HG02798 (cell line): Measurements from ENCODE around the gene ARFGEF2.
"Not testable (repeated sequence)": the region's sequence is repeated elsewhere in the genome, so short reads cannot be mapped to it uniquely, and the experiment has no call there.

Experiments
- ATAC-seq: cut with Tn5 transposase; IDR thresholded peaks from one replicate; pipeline ENCODE4 v1.9.1; 2021; ENCODE audit warnings: mild to moderate bottlenecking; ENCODE audit not compliant: unreplicated experiment, poor library complexity

ARFGEF2 gene

DNA sequence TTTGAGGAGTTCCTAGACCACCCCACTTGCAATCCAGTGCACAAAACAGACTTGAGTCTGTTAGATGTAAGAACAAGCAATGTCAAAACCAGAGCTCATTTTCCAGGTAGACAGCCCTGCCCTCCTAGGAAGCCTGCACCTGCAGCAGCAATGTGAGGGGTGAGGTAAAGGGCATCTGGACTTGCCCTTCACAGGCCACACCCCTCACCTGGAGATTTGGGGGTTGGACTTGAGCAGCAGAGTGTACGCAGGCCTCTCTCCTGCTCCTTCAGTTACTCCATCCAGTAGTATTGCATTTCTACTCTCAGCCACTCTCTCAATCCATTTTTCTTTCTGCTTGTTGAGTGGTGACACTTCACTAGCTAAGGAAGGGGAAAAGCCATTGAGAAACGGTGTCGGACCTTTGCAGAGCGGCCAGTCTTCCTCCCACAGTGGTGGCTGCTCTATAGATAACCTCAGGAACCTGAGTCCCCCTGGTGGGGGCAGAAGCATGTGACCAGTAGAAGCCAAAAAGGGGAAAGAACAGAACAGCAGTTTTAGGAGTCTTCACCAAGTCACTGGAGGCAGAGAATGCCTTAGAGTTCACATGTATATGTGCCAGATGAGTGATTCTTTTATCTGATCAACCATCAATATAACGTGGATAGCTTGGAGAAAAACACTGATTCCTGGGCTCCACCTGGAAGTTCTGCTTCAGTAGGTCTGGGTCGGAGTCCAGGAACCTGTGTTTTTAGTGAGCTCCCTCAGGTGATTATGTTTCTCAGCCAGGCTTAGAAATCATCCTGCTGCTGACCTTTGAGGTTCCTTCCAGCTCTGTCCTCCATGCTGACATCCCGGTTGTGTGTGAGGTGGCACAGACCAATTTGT, 28.0 kb downstream of the ARFGEF2 start:
- no peak for ATAC-seq

DNA sequence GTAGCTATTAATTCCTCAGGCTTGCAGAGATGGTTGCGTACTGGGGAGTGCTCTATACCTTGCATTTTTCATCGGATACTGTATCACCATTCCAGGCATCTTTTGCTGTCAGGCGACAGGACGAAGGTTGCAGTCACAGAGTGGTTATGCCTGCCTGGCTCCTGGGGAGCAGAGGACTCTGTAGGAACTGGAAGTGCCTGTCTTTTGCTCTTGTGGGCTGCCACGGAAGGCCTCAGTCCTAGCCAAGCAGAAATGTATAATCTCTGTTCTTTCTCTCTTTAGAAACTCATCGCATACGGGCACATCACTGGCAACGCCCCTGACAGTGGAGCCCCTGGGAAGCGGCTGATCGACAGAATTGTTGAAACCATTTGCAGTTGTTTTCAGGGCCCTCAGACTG, 29.5 kb downstream of the ARFGEF2 start:
- ATAC-seq: no peak

DNA sequence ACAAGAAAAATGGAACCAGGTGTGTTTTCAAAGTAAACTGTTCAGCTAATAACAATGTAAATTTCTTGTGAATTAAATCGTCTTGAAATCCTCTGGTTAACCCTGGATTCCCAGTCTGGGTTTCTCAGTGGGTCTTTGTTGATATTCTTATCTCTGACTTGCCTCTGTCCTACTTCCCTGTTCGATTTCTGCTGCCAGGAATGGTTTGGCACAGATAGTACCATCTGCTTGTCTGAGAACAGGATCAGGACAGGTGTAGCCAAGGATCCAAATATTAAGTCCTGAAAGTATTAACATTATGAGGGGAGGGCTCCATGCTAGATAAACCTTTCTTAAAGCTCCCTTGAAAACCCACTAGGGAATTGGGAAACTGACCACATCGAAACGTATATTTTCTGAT, 30.1 kb downstream of the ARFGEF2 start:
- ATAC-seq: no peak

DNA sequence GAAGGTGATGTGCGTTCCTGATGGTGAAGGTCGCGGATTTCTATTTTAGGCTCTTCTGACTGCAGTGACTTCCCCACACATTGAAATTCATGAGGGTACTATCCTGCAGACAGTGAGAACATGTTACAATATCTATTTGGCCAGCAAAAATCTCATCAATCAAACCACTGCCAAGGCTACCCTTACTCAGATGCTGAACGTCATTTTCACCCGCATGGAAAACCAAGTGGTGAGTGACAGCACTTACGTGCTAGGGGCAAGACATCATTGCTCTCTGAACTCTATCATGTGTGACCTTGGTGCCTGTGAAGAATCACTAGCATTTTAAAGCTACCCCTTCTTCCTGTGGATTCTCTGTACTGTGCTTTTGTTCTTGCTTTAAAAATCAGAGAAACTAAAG, 31.1 kb downstream of the ARFGEF2 start:
- ATAC-seq: no peak

DNA sequence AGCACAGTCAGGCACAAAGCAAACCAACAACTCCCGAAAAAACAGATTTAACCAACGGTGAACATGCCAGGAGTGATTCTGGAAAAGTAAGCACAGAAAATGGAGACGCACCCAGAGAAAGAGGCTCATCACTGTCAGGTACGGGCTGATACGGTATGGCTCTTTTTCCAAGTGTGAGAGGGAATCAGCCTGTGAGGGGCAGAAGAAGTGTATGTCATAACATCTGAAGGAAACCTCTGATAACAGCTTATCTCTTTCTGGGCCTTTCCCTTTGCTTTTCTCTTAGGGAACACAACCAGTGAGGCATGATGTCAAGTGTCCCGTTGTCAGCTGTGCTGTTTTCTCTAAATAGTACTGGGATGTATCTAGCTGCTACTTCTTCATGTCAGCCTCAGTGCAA, 32.1 kb downstream of the ARFGEF2 start:
- no peak for ATAC-seq

DNA sequence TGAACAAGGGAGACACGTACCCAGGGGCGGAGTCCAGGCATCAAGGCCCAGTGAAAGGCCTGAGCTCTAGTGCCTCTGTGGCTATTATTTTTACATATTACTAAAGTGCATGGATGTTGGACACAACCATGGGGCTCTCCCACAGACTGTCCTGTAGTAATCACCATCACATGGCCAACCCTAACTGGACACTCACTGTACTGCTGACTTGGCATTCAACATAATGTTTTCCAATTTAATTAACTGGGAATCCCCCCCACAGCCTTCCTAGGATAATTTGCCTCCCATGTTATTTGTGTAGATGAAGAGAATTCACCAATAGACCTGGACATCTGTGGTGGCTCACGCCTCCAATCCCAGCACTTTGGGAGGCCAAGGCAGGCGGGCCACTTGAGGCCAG, 34.5 kb downstream of the ARFGEF2 start:
- ATAC-seq: no peak

DNA sequence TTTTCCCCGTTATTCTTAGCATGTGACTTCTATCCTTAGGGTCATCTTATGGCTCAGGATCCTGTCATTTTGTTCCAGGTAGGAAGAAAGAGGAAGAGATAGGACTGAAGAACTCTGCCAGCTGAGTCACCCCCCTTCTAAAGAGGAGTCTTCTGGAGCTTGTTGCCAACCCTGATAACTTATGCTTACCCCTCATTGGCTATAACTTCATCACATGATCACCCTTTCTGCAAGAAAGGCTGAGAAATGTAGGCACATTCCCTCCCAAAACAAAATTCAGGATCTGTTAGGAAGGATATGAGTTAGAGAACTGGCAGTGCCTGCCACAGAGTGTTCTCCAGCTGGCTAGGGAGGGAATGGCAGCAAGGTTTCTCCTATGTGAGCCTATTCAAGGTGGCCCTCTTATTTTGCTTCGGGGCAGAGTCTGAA, 35.6 kb downstream of the ARFGEF2 start:
- ATAC-seq: no peak

DNA sequence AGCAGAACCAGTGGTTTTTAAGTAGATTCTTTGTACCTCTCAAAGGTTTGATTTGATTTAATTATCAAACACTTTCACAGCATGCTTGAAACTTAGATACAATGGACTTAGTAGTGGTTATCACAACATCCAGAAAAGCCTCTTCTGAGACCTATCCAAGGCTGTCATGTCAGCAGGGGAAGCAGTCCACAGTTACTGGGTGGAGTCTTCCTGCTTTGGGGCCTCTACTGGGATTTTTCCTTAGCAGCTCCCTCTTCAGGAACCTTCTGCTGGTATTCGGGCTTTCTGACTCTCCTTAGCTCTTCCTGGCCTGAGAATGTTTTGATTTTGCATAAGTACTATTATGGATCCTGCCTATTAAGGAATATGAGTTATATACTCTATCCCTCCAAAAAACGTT, 36.0 kb downstream of the ARFGEF2 start:
- ATAC-seq: no peak

DNA sequence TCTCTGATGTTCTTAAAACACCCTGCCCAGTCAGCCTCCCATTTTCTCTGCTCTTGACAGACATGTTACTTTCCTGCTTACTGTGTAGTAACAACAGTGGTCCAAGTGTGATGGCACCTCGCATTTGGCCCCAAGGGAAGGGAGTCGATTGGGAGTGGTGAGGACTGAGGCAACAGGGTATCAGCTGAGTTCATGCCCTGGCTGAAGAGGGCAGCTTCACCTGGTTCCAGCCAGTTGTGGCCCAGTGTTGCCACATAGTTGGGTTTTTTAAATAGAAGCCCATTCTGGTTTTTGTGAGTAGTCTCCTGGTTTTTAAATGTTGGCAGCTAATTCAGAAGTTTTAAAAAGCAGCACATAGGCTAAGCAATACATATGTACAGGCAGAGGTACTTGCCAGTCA, 37.2 kb downstream of the ARFGEF2 start:
- ATAC-seq: no peak

DNA sequence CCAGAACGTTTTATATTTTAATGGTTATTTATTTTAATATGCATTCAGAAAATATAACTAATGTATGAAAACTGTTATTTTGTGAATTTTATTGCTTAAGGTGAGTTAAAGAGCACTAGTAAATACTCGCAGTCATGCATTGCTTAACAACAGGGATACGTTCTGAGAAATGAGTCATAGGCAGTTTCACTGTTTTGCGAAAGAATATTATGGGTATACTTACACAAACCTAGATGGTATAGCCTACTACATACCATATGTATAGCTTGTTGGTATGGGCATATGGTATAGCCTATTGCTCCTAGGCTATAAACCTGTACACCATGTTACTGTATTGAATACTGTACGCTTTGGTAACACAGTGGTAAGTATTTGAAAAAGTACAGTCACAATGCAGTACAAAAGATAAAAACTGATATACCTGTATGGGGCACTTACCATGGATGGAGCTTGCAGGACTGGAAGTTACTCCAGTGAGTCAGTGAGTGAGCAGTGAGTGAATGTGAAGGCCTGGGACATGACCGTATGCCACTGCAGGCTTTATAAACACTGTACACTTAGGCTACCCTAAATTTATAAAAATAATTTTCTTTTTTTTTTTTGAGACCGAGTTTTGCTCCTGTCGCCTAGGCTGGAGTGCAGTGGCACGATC, 38.5 kb downstream of the ARFGEF2 start:
- no peak for ATAC-seq

DNA sequence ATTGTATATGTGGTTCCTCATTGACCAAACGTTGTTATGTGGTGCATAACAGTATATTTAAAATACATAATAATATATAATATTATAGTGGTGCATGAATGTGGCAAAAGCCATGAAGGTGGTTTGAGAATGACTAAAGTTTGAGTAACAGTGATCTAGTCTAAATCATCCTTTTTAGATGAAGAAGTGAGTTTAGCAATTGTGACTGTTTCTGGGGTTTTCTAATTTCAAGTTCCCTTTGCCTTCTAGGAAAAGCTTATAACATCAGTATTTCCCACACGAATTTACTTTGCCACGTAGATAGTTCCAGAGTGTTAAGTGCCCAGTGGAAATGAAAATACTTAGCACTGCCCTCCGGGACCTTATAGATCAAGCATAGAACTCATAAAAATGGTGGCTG, 40.9 kb downstream of the ARFGEF2 start:
- ATAC-seq: no peak

DNA sequence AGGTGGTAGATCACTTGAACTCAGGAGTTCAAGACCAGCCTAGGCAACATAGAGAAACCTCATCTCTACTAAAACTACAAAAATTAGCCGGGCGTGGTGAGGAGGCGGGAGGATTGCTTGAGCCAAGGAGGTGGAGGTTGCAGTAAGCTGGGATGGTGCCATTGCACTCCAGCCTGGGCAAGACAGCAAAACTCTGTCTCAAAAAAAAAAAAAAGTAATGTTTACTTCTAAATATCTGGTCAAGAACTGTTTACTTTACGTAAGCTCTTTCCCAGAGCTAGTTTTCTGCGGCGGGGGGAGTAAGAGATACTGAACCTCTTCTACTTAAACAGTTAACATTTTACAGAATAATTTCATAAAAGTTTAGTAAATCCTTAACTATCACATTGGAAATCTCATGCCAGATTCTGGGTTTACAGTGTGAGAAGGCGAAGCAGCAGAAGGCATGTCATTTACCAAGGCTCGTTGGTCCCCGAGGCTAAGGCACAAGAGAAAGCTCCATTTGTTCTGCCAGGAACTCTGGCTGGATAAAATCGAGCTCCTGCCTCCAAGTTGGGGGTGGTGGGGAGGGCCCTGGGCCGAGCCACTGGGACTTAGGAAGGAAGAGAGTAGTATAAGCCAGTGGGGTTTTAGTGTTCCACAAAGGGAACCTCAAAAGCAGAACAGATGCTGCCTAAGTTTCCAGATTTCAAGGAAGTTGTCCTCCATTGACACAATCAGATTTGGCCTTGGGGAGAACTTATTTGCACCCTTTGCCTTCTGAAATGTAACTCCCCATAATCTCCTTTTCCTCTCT, 41.7 kb downstream of the ARFGEF2 start:
- ATAC-seq: no peak

DNA sequence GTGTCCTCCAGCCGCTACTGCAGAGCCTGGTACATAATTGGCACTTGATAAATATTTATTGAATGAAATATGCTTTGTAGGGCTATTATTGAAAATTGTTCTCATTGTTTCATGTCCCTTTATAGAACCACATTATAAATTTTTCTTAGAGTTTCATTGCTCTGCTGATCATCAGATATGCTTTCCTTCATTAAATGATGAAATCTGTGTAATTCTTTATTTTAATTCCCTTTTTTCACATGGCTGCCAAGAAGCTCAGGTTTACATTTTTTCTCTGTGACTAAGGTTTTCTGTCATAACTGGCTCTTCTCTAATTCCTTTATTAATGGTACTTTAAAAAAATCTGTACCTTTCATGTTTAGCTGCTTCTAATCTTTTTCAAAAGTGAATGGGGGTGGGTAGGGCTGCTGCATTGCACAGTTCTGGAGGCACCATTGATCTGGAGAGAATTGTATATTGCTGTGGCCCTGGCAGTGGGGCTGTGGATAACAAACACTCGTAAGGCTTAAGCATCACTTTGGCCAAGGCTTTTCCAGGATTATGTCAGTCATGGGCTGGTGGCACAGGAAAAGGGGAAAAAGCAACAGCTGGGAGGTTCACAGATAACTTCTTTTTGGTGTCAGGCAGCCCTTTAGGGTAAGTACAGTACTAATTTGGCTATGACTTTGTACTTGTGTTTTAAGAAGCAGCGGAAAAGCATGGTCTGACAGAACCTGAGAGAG, 43.8 kb downstream of the ARFGEF2 start:
- ATAC-seq: no peak

DNA sequence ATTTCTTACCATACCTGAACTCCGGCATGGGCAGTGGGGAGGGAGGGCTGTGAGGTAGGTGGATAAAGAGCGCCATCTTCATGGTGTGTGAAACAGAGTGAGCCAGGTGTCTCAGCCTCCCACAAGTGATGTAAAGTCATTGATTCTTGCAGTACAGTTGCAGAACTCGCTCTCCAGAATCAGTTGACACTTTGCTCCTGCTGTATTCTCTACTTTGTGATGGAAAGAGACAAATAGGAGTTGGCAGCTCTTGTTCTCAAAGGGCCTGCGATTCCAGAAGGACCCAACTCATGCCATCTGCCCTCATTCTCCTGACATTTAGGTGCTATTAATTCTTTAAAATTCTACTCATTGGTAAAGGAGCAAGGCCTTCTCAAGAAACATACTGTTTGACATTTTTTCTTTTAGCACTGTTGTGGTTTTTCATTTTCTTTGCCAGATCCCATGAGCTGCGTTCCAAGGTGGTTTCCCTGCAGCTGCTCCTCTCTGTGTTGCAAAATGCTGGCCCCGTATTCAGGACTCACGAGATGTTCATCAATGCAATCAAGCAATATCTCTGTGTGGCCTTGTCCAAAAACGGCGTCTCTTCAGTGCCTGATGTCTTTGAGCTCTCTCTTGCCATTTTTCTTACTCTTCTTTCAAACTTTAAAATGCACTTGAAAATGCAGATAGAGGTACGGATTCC, 49.3 kb downstream of the ARFGEF2 start:
- ATAC-seq: no peak

DNA sequence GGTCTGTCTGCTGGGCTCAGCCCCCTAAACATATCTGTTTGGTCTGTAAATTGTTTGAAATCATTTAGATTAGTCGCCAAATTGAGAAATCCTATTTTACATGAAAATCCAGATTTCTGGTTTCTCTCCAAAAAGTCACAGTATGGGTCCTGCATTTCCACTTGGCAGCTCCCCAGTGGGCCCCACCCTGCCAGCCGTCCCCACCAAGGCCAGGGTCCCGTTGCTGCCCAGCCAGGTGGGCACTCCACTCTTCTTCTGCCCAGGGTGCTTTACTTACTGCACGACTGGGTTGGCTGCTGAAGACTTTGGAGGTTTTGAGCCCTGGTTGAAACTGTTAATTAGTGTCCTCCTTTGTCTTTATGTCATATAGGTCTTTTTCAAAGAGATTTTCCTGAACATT, 50.4 kb downstream of the ARFGEF2 start:
- ATAC-seq: no peak

DNA sequence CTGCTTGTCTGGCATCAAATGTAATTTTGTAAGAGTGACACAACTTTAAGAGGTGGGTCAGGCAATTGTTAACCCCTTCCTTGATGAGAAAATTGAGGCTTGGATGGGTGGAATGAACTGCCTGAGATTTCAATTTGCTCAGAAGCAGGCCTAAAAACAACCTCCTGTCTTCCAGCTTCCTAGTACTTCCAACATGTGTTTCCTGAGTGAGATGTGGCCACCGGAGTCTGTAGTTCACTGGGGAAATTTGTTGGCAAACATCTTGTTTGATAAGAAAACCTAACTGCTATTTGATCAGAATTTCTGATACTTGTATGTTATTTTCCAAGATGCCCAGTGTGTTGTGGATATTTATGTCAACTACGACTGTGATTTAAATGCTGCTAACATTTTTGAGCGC, 51.3 kb downstream of the ARFGEF2 start:
- no peak for ATAC-seq

DNA sequence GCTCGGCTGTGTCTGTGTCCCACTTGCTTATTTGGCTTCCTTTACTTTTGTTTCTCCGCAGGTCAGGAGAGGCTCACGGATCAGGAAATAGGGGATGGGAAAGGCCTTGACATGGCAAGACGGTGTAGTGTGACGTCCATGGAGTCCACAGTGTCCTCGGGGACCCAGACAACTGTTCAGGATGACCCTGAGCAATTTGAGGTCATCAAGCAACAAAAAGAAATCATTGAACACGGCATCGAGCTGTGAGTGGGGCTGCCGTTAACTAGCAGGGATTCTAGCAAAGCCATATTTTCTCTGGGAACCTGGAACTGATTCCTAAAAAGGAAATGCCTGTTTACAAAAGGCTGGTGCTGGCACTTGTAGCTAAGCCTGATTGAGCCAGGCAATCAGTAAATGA, 54.4 kb downstream of the ARFGEF2 start:
- ATAC-seq: no peak

DNA sequence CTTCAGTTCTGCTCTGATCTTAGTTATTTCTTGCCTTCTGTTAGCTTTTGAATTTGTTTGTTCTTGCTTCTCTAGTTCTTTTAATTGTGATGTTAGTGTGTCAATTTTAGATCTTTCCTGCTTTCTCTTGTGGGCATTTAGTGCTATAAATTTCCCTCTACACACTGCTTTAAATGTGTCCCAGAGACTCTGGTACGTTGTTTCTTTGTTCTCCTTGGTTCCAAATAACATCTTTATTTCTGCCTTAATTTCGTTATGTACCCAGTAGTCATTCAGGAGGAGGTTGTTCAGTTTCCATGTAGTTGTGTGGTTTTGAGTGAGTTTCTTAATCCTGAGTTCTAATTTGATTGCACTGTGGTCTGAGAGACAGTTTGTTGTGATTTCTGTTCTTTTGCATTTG, 58.5 kb downstream of the ARFGEF2 start:
- ATAC-seq: not testable (repeated sequence)

DNA sequence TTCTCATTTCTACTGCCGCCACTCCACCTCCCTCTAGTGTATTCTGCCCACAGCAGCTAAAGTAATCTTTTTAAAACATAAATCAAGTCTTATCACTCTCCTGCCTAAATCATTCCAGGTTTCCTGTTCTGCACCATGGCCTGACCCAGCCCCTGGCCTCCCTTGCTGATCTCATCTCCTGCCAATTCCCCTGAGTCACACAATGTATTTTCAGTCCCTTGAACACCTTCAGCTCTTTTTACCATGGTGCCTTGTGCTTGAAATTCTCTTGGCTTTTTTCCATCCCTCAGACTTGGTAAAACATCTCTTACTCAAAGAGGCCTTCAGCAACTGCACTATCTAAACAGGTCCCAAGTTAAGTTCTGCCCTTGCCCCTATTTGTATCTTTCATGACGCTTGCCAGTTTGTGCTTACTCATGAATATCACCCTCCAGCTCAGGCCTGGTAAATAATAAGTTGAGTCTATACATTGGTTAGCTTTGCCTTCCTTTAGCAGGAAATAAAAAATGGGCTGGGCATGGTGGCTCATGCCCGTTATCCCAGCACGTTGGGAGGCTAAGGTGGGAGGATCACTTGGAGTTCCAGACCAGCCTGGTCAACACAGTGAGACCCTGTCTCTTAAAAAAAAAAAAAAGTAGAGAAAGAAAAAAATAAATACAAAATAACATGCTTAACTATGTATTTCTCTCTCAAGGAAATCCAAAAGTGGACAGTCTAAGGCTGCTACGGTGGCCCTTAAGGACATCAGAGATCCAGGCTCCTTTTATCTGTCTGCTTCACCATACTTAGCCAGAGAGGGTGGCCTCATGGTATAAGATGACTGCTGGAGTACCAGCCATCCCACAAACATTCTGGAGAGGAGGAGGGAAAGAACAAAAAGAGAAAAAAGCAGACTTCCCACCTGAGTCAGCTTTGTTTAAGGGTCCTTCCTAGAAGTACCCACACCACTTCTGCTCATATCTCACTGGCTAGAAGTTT, 62.2 kb downstream of the ARFGEF2 start:
- no peak for ATAC-seq
